Amniotic stem cell (primary cell): ENCODE measurements around the gene MAN1B1.

Experiments
- DNase-seq: peaks from one replicate; lab custom pipeline; 2025; lab: John Stamatoyannopoulos, UW

The MAN1B1 gene

DNA sequence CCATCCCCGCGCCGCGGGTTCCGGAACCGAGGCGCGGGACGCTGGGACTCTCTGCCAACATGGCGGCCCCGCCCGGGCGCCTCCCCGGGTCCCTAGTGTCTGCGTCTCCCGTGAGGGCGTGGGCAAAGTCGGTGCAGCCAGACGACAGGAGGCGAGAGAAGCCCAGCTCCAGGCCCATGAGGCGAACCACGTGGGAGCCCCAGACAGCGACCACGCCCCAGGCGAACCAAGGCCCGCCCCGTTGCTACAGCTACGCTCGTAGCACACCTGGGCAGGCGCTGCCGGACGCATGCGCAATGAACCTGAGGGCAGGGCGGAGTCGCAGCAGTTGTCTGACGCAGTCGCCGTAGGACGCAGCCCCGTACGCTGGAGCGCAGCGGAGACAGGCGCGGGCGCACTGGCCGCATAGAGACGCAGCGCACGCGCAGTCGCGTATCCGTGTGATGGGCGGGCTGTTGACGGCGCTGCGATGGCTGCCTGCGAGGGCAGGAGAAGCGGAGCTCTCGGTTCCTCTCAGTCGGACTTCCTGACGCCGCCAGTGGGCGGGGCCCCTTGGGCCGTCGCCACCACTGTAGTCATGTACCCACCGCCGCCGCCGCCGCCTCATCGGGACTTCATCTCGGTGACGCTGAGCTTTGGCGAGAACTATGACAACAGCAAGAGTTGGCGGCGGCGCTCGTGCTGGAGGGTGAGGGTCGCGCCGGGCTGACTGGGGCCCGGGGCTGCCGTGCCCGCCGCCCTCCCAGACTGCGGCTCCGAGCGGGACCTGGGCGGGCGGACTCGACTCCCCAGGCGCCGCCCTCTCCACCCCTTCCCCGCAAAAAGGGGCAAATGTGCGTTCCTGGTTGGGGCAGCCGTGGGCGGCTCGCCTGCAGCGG, at the start of gene MAN1B1:
MAN1B1 (plus strand) TSS at position 455 of the 878 bp plus-strand sequence; CDS start at position 470, 15 bp downstream.
- DNase-seq = peak; percentile 96

DNA sequence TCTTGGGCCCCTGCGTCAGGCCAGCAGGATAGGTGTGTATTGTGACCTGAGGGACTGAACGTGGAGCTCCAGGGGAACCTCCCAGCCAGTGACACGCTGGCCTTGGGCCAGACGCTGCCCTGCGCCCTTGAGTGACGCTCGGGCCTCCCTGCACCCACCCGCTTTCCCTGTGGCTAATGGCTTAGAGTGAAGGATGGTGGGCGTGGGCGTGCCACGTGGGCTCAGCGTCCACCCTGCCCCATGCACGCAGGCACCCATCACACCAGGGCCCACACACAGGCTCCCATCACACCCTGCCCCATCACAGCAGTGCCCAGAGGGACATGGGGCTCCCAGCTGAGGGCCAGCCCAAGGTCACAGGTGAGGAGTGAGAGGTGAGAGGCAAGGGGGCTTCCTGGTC, 49.8 kb upstream of the MAN1B1 start:
- no peak for DNase-seq

DNA sequence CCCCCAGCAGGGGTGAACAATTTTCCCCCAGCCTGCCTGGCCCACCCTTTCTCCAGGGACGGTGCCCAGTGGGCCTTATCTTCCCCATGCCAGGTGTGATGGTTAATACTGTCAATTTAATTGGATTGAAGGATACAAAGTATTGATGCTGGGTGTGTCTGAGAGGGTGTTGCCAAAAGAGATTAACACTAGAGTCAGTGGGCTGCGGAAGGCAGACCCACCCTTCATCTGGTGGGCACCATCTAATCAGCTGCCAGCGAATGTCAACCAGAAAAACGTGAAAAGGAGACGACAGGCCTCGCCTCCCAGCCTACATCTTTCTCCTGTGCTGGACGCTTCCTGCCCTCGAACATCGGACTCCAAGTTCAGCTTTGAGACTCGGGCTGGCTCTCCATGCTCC, 49.3 kb upstream of the MAN1B1 start:
- no peak for DNase-seq

DNA sequence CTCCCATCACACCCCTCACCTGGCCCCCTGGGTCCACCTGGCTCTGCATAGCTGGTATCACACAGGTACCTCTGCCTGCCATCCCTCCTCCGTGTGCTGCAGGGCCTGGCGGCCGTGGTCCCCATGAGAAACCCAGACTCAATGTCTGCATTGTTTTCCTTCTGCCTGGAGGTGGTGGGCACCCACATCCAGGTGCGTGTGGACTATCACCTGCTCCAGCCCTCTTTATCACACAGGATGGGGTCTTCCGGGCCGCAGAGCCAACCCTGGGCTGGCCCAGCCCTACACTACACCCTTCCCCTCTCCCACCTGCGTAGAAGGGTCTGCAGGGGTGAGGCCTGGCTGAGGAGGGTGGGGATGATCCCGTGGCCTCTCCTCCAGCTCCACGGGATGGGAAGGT, 47.9 kb upstream of the MAN1B1 start:
- no peak for DNase-seq

DNA sequence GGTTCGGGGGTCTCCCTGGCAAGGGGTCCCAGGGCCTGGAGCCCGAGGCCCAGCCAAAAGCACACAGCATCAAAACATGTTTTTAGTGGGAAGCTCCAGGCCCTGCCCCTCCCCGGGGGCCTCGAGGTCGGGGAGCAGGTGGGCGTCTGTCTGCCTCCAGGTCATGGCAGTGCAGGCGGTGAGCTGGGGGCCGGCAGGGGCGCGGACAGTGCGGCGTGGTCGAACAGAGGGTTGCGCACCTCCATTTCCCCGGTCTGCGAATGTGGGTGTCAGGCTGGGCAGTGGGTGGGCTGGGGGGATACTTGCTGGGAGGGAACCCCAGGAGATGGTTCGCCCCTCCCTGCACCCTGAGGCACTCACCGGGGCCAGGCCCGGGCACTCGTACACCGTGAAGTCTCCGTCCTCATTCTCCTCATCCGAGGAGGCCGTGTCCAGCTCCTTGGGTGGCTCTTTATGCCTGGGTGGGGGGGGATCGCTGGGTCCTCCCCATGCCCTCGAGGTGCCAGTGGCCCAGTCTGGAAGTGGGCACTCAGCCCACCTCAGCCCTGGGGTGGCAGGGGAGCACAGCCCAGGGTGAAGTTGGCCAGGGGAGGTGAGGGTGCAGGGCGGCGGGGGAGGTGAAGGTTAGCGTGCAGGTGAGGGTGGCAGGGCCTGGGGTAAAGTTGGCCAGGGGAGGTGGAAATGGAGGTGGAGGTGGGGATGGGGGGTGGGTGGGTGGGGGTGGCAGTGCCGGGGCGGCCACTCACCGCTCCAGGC, 47.0 kb upstream of the MAN1B1 start:
- no peak for DNase-seq

DNA sequence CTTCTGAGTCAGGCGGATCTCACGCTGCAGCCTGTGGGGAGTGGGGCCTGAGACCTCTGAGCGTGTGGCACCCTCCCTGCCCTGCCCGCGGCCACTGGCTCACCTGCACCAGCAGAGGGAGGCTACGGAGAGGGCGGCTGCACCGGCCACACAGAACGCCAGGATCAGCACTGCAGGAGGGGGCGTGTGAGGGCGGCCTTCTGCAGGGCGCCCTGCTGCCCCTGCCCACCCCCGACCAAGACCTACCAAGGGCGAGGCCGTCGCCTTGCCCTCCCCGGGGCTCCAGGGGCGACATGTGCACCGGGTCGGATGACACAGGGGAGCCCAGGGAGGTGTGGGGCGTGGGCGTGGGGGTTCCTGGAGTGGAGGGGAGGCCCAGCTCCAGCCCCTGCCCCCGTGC, 46.2 kb upstream of the MAN1B1 start:
- no peak for DNase-seq

DNA sequence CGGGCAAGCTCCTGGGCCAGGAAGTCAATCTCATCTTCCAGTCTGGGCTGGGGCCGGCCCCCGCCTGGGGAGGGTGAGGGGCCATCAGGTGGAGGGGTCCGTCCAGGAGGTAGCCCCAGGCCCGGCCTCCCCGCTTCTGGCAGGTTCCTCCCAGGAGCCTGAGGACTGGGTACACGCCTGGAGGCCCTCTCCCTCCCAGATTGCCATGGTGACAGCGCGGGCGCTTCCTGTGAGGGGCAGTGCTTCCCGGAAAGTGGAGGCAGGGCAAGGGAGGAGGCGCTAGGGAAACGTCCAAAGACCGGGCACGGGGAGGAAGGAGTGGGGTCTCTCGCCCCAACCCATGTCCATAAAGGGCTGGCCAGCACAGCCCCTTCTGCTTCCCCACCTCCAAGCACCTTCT, 45.7 kb upstream of the MAN1B1 start:
- no peak for DNase-seq

DNA sequence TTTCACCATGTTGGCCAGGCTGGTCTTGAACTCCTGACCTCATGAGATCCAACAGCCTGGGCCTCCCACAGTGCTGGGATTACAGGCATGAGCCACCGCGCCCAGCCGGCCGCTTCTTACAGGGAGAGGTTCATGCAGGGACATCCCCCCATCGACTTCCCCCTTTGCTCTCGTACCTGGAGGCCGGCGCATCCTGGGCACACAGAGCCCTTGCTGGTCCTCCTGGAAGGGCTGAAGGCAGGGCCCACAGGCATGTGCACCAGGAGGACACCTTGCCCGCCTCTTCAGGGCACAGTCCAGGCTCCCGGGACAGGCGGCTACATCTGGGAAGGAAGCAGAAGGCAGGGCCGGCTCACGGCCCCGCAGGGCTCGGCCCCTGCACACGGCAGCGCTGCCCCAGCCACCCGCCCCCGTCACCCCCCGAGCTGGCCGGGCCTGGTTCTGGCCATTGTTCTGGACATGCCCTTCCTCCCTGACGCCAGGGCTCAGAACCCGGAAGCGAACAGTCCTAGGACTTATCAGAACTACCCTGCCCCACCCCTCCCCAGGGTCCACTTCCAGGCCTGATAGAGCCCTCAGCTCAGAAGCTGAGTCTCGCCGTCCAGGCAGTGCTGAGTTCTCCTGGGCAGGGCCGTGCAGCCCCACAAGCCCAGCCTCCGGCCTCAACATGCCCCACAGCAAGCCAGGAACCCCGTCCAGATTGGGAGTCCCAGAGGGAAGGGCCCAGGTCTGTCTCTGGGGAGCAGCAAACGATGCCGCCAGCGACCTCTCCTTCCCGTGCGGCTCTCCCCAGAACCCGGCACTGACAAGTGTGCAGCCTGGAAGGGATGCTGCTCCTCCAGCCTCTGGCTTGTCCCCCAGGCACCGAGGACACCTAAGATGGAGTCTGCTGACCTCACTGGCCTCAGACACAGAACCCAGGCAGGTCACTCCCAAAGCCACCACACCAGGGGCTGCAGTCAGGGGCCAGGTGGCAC, 43.7 kb upstream of the MAN1B1 start:
- no peak for DNase-seq

DNA sequence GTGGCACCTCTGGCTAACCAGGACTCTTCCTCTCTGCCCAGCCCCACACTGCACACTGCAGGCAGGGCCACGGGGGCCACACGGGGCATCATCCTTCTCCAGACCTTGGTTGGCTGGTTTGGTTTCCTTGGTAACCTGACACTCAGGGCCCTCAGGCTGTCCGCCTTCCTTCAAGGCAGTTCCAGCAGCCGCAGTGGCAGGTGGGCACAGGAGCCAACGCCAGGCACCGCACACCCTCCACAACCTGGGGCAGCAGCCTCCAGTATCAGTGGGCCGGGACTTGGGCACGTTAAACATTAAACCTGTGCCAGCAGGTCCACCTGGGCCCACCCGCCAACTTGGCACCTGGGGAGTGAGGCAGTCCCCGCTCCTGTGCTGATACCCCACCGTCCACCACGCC, 42.7 kb upstream of the MAN1B1 start:
- DNase-seq = no peak

DNA sequence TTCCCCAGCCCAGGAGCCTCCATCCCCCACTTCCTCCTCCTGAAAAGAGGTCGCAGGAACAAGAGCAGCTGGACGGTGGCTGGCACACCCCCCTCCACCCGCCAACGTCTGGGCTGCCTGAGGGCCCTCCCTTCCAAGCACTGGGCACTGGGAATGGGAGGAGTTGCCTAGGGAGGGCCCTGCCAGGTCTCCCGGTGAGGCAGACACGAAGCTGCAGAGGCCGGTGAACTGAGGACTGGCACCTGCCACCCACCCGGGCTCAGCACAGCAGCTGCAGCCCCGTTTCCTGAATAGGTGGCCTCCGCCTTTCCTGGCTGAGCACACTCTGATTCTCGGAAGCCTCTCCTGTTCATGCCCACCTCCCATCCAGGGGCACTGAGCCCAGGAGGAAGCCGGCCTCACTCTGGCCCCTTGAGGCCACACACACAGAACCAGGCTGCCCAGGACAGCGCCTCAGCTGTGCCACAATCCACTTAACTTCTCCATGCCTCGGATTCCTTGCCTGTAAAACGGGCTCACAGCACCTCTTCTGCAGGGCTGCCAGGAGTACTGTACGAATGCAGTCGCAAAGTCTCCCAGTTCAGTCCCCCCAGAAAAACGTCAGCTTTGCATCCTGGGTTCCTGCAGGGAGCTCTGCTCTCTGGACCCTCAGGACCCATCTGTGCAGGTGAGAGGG, 42.1 kb upstream of the MAN1B1 start:
- no peak for DNase-seq

DNA sequence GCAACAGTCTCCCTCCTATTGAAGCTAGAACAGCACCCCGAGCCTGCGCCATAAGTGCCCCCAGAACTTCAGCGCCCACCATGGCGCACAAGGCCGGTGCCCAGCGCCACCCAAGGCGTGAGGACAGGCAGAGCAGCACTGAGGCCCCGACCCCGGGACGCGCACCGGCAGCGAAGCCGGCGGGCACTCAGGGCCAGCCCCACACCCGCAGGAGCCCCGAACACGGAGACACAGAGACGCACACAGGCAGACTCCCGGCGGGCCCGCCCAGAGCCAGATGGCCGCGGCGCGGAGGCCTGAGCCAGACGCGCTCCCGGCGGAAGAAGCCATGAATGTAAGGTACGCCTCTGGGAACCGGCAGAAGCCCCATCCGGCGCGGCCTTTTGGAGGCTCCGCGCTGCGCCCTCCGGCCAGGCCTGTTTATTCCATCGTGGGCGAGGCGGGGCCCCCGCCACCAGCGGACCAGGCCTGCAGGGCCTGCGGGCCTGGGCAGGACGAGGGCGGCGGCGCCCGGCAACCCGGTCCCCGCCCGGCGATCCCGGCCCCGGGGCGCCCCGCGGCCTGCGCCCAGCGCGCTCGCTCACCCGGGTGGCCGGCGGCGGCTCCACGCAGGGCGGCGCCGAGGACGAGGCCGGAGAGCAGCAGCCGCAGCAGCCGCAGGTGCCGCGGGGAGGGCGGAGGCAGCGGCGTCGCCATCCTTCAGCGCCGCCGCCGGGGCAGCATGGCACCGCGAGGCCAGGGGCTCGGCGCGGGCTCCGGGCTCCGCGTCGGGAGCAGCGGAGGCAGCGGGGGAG, 41.3 kb upstream of the MAN1B1 start:
- DNase-seq = no peak

DNA sequence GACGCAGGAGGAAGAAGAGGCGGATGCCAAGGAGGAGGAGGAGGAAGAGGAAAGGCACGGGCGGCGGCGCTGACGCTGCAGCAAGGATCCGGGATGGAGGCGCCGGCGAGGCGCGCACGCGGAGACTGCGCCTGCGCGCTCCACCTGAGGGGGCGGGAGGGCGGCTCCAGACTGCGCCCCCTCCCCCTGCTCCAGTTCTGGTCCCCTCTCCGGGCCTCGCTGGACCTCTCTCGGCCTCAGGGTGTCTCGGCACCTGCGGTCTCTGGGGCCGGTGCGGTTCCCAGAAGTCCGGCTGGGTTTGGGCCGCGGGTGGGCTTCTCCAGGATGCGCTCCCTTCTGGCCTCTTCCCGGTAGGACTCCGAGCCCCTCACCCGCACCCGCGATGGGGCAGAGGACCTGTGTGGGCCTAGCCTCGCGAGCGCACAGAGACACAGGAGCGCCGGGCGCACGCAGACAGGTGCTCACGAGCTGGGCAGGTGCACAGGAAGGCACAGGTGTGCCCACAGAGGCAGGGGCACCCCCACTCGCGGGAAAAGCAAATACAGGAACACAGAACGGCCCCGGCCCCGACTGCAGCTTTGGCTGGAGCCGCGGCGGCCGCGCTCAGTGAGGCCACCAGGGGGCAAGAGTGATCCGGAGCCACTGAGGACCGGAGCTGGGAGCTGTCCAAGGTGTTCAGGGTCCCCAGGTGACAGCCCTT, 40.5 kb upstream of the MAN1B1 start, which contains the start of gene NPDC1:
NPDC1 (minus strand) TSS at position 90 of the 700 bp plus-strand sequence. CDS start 188 bp downstream, outside the sequence.
- peak; percentile 71 for DNase-seq

DNA sequence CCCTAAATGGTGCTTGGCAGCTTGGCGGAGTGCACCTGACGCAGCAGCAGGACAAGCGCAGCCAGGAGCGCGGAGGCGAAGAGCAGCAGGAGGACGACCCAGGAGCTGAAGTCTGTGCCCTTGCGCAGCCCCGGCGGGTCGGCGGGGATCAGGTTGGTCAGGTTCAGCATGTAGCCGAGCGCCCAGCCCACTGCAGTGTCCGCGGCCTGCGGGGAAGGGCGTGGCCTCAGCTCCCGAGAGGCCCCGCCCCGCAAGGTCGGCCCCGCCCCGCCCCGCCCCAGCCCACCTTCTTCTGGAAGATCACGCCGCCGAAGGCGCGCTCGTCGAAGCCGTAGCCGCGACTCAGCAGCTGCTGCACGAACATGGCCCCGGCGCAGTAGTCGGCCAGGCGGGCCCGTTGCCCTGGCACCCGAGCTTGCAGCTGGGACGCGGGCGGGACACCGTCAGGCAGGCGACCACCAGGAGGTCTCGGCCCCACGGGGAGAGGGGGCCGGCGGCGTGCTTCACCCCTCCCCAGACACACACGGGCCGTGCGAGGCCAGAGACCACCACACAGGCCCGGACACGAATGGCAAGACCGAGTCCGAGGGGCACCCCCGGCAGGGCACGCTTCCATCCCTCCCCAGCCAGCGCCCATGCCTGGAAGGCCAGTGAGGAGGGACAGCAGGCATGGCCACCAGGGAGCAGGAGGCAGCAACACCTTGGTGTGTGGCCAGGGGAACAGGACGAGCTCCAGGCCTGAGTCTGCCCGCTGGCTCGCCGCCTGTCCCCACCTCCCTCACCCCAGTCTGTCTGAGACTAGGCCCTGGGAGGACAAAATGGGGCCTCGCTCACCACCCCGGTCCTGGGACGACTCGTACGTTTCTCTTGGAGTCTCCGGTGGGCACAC, 37.9 kb upstream of the MAN1B1 start:
- no peak for DNase-seq

DNA sequence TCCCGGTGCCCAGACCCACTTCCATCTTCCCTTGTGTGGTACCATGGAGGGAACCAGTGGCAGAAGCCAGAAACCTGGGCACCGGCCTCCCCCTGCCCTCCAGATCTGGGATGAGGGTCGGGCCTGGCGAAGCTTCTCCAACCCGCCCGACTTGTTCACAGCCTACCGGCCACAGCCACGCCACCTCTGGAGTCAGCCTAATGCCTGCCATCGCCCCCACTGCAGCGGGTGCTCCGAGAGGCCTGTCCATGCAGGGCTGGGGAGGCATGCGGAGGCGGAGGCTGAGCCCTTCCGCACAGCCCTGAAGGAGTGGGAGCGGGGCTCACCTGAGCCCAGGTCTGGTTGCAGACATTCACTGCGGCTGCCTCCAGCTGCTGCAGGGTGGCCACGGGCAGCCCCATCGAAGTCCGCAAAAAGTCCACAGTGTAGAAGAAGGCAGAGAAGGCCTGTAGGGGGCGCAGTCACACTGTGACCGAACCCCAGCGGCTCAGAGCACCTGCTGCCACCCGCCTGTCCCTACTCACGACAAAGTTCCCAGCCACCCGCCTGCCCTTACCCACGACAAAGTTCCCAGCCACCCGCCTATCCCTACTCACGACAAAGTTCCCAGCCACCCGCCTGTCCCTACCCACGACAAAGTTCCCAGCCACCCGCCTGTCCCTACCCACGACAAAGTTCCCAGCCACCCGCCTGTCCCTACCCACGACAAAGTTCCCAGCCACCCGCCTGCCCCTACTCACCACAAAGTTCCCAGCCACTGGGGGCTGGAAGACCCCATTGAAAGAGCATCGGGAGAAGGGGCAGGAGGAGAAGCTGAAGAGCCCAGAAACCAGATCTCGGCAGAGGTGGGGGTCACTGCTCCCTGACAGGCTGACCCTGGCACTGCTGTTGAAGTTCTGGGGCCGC, 37.0 kb upstream of the MAN1B1 start:
- no peak for DNase-seq

DNA sequence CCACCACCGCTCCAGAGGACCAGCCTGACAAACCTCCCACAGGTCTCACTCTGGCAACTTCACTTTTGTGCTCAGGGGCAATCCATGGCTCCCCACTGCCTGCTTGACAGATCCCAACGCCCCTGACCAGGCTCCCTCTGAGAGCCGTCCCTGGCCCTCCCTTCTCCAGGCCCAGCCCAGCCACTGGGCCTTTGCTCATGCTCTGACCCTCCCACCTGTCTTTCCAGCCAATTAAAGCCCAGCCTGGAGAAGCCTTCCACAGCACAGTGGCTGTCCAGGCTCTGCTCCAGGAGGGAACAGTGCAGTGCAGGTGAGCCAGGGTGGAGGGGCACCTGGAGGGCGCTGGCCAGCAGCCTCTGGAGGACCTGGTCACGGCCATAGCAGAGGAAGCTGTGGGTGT, 36.2 kb upstream of the MAN1B1 start:
- DNase-seq = no peak

DNA sequence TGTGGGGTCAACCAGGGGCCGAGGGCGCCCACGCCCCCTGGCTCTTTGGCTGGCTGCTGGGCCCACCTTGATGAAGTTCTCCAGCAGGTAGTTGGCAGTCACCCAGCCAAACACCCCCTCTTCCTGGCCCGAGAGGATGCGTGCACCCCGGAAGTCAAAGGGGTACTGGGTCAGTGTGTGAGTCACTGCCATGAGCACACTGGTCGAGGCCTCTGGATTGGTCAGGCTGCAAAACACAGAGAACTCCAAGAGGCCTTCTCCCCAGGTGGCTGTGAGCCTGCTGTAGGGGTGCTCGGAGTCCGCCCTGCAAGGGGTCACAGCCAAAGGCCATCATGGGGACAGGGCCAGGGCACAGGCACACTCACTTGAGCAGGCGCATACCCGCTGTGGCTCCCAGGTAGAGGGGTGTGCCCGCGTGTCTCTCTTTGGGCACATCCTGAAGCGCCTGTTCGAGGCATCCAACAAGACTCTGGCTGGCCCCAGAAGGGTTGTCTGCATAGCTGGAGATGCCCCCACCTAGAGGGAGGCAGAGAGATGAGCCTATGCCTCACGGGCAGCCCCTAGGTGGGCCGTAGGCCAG, 35.5 kb upstream of the MAN1B1 start:
- DNase-seq = no peak

DNA sequence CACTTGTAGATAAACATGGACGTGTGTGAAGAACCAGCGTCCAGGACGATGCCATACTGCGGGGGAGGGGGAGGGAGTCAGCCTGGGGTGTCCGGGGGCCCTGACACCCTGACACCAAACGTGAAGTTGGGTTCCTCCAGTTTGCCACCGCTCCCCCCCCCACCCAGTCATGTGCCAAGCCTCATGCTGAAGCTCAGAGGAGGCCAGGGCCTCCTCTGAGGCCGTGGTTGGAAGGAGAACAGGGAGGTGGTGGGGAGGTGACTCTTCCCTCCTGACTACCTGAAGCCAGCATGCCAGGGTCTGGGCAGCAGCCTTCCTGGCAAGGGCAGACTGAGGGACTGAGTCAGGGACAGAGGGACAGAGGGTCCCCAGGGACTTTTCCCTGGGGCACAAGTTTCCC, 34.5 kb upstream of the MAN1B1 start:
- DNase-seq = no peak
